HG03159 (cell line): Measurements from ENCODE around the gene TNNI3.
"Not testable (repeated sequence)": the region's sequence is repeated elsewhere in the genome, so short reads cannot be mapped to it uniquely, and the experiment has no call there.

Experiments
- ATAC-seq: cut with Tn5 transposase; IDR thresholded peaks from one replicate; pipeline ENCODE4 v1.9.1; 2021; ENCODE audit warnings: mild to moderate bottlenecking, moderate library complexity; ENCODE audit not compliant: unreplicated experiment

Gene TNNI3

DNA sequence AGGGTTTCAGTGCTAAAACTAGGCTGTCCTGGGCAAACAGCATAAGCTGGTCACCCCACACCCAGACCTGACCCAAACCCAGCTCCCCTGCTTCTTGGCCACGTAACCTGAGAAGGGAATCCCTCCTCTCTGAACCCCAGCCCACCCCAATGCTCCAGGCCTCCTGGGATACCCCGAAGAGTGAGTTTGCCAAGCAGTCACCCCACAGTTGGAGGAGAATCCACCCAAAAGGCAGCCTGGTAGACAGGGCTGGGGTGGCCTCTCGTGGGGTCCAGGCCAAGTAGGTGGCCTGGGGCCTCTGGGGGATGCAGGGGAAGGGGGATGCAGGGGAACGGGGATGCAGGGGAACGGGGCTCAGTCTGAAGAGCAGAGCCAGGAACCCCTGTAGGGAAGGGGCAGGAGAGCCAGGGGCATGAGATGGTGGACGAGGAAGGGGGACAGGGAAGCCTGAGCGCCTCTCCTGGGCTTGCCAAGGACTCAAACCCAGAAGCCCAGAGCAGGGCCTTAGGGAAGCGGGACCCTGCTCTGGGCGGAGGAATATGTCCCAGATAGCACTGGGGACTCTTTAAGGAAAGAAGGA, 42.9 kb downstream of the TNNI3 start:
- ATAC-seq: no peak

DNA sequence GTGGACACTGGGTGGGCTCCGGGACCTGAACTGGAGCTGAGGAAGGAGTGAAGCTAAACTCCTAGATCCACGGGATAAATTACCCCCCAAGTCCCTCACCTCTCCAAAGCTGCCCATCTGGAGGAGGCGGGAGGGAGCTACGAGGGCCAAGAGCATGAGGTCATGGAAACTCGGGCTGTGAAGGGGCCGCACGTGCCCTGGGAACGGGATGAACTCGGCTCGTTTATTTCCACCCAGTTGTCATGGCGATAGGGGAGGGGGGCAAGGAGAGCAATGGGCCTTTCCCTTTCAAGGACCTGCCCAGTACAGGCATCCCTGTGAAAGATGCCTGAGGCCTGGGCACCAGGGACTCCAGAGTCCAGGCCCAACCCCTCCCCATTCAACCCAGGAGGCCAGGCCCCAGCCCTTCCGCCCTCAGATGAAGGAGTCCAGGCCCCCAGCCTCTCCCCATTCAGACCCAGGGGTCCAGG, 43.9 kb downstream of the TNNI3 start:
- ATAC-seq: no peak

DNA sequence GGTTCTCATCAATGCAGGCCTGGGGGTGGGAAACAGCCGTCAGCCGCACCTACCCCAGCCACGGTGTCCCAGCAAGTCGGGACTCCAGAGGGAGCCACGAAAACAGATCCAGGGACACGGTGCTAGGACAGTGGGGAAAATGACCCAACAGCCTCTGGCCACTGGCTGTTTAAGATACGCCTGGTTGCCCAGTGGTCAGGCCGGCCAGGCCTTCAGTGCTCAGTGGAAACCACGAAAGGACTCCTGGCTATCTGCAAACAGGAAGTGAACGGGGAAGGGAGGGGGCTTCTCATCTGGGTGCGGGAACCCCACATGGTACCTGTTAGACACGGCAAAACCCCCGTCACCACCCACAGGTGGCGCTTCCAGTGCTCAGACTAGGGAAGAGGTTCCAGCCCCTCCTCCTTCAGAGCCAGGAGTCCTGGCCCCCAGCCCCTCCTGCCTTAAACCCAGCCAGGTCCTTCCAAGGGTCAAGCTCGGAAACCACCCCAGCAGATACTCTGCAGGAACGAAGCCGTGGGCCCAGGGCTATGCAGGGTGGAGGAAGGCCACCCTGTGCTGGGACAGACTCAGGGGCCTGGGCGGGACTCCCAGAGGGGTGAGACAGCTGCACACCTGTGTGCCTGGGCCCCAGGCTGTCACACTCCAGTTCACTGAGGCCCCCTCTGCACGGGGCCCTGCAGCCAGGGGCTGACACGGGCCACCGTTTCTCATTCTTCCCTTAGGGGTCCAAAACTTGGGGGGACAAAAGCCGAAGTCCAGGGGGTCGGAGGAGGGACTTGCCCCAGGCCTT, 44.6 kb downstream of the TNNI3 start:
- no peak for ATAC-seq

DNA sequence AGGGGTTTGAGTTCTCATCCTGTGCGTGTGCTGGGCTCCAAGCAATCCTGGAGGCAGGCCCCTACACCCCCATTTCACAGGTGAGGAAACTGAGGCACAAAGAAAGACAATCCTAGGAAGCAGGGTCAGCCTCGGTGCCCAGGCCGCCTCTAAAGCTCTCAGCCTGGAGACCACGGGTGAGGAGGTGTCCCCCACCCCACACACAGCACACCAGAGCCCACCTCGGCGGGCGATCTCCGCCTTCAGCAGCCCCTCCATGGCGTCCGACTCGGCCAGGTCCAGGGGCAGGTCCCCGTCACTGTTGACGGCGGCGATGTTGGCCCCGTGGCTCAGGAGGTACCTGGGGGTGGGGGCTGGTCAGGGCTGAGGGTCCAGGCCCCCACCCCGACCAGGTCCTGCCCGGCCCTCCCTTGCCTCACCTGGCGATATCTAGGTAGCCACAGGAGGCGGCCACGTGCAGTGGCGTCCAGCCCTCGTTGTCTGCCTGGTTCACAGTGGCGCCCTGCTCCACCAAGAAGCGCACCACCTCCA, 45.2 kb downstream of the TNNI3 start:
- ATAC-seq: no peak

DNA sequence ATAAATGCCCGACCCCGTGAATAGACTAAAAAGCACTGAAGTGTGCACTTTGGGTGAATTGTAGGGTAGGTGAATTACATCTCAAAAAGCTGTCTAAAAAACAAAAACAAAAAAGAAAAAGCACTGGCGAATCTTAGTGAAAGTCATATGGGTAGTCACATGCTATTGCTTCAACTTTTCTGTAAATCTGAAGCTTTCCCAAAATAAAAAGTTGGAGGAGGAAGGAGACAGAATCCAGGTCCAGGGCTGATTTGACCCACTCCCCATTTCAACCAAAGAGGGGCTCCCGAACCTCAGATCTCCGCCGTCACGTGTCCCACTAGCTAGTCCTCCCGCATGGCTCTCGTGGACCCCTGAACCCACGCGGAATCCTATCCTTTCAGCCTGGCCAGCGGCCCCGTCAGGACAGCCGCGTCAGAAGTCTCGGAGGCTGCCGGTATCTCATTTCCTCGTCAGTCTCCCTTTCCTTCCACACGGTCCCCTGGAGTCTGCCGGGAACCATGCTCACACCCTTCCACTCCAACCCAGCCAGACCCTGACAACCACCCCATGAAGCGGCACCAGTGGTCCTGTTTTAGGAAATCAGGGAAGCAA, 46.2 kb downstream of the TNNI3 start:
- no peak for ATAC-seq

DNA sequence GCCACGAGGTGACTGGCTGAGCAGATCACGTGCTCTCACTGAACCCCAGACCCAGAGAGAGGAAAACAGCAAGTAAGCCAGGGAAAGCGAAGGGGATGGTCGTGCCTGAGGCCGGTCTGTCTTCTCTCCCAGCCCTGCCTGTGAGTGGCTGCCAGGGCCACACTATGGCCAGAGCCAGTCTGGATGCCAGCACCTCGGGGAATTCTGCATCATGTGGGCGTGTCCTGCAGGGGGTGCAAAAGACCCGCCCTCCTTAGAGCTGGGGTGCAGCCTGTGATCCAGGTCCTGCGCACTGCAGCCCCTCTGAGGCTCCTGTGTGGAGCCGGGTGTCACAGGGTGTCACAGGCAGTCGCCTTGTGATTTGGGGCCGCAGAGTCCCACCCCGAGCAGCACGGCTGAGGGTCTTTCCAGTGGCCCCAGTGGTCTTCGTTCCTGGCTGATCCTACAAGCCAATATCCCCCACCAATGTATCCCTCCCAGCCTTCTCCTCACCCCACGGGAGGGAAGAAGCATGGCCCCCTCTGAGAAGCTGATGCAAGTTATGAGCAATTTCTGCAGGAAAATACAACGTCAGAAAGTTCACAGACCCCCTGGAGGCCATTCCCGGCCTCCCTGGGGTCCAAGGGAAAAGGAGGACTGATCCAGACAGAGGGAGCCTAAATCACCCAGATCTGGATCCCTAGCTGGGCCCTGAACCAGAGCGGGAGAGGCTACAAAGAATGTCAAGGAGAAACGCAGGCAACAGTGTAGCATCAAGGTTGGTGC, 47.8 kb downstream of the TNNI3 start:
- no peak for ATAC-seq

DNA sequence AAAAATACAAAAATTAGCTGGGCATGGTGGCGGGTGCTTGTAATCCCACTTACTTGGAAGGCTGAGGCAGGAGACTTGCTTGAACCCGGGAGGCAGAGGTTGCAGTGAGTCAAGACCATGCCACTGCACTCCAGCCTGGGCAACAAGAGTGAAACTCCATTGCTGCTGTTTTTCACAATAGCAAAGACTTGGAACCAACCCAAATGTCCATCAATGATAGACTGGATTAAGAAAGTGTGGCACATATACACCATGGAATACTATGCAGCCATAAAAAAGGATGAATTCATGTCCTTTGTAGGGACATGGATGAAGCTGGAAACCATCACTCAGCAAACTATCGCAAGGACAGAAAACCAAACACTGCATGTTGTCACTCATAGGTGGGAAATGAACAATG, 50.3 kb downstream of the TNNI3 start:
- ATAC-seq: not testable (repeated sequence)

DNA sequence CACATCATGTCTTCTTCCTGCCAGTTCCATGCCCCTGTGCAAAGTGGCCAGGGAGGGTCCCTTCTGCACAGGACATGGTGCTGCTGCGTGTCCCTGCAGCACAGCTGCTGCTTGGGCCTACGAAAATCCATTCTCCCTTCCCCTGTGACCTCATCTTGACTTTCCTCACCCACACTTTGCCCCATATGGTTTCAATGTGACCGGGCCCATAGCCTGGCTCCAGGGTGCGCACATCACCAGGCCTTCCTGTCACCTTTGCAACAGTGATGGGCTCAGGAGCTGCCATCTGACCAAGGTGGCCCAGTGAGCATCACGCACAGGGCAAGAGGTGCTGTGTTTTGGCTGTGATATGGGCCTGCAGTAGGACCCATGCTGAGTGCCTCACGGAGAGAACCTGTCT, 50.9 kb downstream of the TNNI3 start:
- no peak for ATAC-seq

DNA sequence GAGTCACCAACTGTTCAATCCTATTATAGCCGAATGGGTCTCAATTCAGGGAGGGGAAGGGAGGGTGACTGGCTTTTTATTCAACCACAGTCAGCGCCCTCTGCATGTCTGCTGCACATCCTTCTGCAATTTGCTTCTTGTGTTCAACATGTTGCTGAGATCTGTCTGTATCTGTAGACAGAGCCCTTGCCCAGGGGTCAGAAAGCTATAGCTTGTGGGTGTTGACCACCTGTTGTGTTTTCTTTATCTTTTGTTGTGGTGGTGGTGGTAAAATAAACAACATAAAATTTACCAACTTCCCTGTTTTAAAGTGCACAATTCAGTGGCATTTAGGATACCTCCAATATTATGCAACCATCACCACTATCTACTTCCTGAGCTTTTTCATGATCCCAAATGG, 52.3 kb downstream of the TNNI3 start:
- ATAC-seq: no peak

DNA sequence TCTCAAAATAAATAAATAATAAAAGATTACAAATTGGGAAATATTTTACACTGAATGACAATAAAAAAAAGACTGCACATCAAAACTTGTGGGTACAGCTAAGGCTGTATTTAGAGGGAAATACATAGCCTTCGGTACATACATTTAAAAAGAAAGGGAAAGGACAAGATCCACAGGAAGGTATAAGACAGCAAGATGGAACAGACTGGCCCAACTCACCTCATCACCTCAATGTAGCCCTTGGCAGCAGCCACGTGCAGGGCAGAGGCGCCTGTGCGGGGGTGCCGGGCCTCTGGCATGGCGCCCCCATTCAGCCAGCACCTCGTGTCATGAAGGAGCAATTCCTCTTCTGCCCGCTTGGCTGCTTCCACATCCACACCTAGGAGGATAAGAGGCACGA, 54.3 kb downstream of the TNNI3 start:
- ATAC-seq: no peak
